HepG2 (cell line): ENCODE data around the gene SMLR1. TPM values are rescaled to one million over a fixed set of nuclear protein-coding genes. Genes with fewer than 3 reads are reported as not detected.

Experiments
- CBX5 ChIP-seq: sonication (generic); formaldehyde crosslinking; IDR thresholded peaks from 2 replicates; pipeline ENCODE4 v1.4.0; 2020; ENCODE audit warnings: missing genetic modification reagents, borderline replicate concordance
- ESRRA ChIP-seq: sonication (generic); formaldehyde crosslinking; IDR thresholded peaks from 2 replicates; pipeline ENCODE4 v1.5.1; 2020; ENCODE audit warnings: mild to moderate bottlenecking, low read depth, missing genetic modification reagents
- FOXO1 ChIP-seq: sonication (generic); formaldehyde crosslinking; IDR thresholded peaks from 2 replicates; pipeline ENCODE4 v1.4.0; 2020; ENCODE audit warnings: missing genetic modification reagents
- HOXA5 ChIP-seq: sonication (generic); formaldehyde crosslinking; IDR thresholded peaks from 2 replicates; pipeline ENCODE4 v1.4.0; 2020; ENCODE audit warnings: missing genetic modification reagents
- MIER3 ChIP-seq: IDR thresholded peaks from 2 replicates; pipeline ENCODE4 v1.6.1; 2016; ENCODE audit warnings: missing compliant biosample characterization, borderline replicate concordance
- NBN ChIP-seq: fragments of 450-650 bp; conservative IDR thresholded peaks from 2 replicates; pipeline ENCODE4 v1.6.1; 2017
- NPAS2 ChIP-seq: sonication (generic); formaldehyde crosslinking; IDR thresholded peaks from 2 replicates; pipeline ENCODE4 v1.8.0; 2022; ENCODE audit warnings: mild to moderate bottlenecking, missing genetic modification reagents, borderline replicate concordance
- PRMT3 ChIP-seq: sonication (generic); formaldehyde crosslinking; IDR thresholded peaks from 2 replicates; pipeline ENCODE4 v1.8.1; 2022; ENCODE audit warnings: low read depth, mild to moderate bottlenecking, moderate library complexity, missing genetic modification reagents, borderline replicate concordance
- RXRA ChIP-seq: sonication (generic); formaldehyde crosslinking; IDR thresholded peaks from 2 replicates; pipeline ENCODE4 v1.5.1; 2020; ENCODE audit warnings: missing genetic modification reagents
- SAFB2 ChIP-seq: sonication (generic); formaldehyde crosslinking; IDR thresholded peaks from 2 replicates; pipeline ENCODE4 v1.5.1; 2020; ENCODE audit warnings: missing genetic modification reagents, low read depth, mild to moderate bottlenecking, borderline replicate concordance
- SKI ChIP-seq: fragments of 450-650 bp; IDR thresholded peaks from one replicate; pipeline ENCODE4 v1.6.1; 2018; ENCODE audit warnings: mild to moderate bottlenecking; ENCODE audit not compliant: partially characterized antibody
- SNRNP70 ChIP-seq: fragments of 200-400 bp; formaldehyde crosslinking; IDR thresholded peaks from 2 replicates; pipeline ENCODE4 v1.6.1; 2017; ENCODE audit warnings: mild to moderate bottlenecking, low read depth, low read length, moderate library complexity
- ZNF205 ChIP-seq: IDR thresholded peaks from 2 replicates; pipeline ENCODE4 v1.6.1; 2018; ENCODE audit warnings: missing biosample characterization, missing genetic modification reagents
- ZNF251 ChIP-seq: sonication (generic); formaldehyde crosslinking; IDR thresholded peaks from 2 replicates; pipeline ENCODE4 v1.9.0; 2021; ENCODE audit warnings: mild to moderate bottlenecking, missing genetic modification reagents
- ZNF484 ChIP-seq: sonication (generic); formaldehyde crosslinking; IDR thresholded peaks from 2 replicates; pipeline ENCODE4 v1.5.1; 2020; ENCODE audit warnings: mild to moderate bottlenecking, low read depth, missing genetic modification reagents, borderline replicate concordance
- ZNF530 ChIP-seq: sonication (generic); formaldehyde crosslinking; IDR thresholded peaks from 2 replicates; pipeline ENCODE4 v1.5.0; 2020; ENCODE audit warnings: low read depth, mild to moderate bottlenecking, missing genetic modification reagents
- ZNF598 ChIP-seq: sonication (generic); formaldehyde crosslinking; IDR thresholded peaks from 2 replicates; pipeline ENCODE4 v1.5.1; 2020; ENCODE audit warnings: mild to moderate bottlenecking, missing genetic modification reagents, borderline replicate concordance
- polyA plus RNA-seq, 8 experiments: library from polyadenylated mRNA; depleted of rRNA in 3 of 8; stranded (reverse) in 7 of 8; unstranded in 1 of 8; fragments of >200 nt; fragmentation: Illumina TruSeq in 4 of 8; extraction: Trizol in 4 of 8; gene quantifications; 2 replicates each; pipeline versions ENCODE4 v1.2.1 to v1.2.3, GENCODE V29; 2011 to 2016; ENCODE audit warnings: low read depth in 4 of 8, missing spikeins in 1 of 8, mixed read lengths in 1 of 8; ENCODE audit not compliant: insufficient read depth in 1 of 8
- total RNA-seq, 5 experiments: library from RNA; depleted of rRNA; stranded (reverse); fragments of >200 nt; fragmentation: Illumina TruSeq; extraction: Trizol; gene quantifications; 2 replicates each; pipeline ENCODE4 v1.2.3, GENCODE V29; 2016; ENCODE audit warnings: low read depth in 1 of 5
- TF ChIP-seq, protein P1 (sequence below): sonication (generic); formaldehyde crosslinking; IDR thresholded peaks from 2 replicates; pipeline ENCODE4 v1.4.0; 2020; ENCODE audit warnings: missing genetic modification reagents, mild to moderate bottlenecking, borderline replicate concordance
- TF ChIP-seq, protein P2 (sequence below): sonication (generic); formaldehyde crosslinking; IDR thresholded peaks from 2 replicates; pipeline ENCODE4 v1.4.0; 2020; ENCODE audit warnings: mild to moderate bottlenecking, missing genetic modification reagents, borderline replicate concordance
- TF ChIP-seq, protein P3 (sequence below): sonication (generic); formaldehyde crosslinking; IDR thresholded peaks from 2 replicates; pipeline ENCODE4 v1.5.0; 2020; ENCODE audit warnings: missing genetic modification reagents

The SMLR1 gene
- total and polyA plus RNA-seq, 2 of the 13 experiments (the other 11 are each of a cell fraction or from before 2014, with no cell fraction given): 41.8 to 104 TPM

- TF ChIP-seq MIER3 (peak; percentile 15; the same call in 1 of the 2 replicates), HOXA5 (CRISPR knock-in tag) (peak; percentile 58; the same call in 1 of the 2 replicates), FOXO1 (peak; percentile 89), RXRA (CRISPR knock-in tag) (peak; percentile 43; the same call in 1 of the 2 replicates), ZNF205 (no peak; the same call in 1 of the 2 replicates), ESRRA (CRISPR knock-in tag) (0 out of 2 replicates have a peak, but pooled peaks have one; percentile 41), SNRNP70 (no peak), SKI (no peak), ZNF530 (CRISPR knock-in tag) (no peak), PRMT3 (CRISPR knock-in tag) (0 out of 2 replicates have a peak, but pooled peaks have one; percentile 81), NBN (no peak), ZNF251 (CRISPR knock-in tag) (no peak), NPAS2 (no peak), ZNF484 (CRISPR knock-in tag) (no peak), CBX5 (CRISPR knock-in tag) (0 out of 2 replicates have a peak, but pooled peaks have one; percentile 50), SAFB2 (CRISPR knock-in tag) (no peak), ZNF598 (no peak; the same call in 1 of the 2 replicates)
- TF ChIP-seq, protein P1, sequence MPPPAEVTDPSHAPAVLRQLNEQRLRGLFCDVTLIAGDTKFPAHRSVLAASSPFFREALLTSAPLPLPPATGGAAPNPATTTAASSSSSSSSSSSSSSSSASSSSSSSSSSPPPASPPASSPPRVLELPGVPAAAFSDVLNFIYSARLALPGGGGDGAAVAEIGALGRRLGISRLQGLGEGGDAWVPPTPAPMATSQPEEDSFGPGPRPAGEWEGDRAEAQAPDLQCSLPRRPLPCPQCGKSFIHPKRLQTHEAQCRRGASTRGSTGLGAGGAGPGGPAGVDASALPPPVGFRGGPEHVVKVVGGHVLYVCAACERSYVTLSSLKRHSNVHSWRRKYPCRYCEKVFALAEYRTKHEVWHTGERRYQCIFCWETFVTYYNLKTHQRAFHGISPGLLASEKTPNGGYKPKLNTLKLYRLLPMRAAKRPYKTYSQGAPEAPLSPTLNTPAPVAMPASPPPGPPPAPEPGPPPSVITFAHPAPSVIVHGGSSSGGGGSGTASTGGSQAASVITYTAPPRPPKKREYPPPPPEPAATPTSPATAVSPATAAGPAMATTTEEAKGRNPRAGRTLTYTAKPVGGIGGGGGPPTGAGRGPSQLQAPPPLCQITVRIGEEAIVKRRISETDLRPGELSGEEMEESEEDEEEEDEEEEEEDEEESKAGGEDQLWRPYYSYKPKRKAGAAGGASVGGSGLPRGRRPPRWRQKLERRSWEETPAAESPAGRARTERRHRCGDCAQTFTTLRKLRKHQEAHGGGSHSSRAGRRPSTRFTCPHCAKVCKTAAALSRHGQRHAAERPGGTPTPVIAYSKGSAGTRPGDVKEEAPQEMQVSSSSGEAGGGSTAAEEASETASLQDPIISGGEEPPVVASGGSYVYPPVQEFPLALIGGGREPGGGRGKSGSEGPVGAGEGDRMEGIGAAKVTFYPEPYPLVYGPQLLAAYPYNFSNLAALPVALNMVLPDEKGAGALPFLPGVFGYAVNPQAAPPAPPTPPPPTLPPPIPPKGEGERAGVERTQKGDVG: no peak
- TF ChIP-seq, protein P2, sequence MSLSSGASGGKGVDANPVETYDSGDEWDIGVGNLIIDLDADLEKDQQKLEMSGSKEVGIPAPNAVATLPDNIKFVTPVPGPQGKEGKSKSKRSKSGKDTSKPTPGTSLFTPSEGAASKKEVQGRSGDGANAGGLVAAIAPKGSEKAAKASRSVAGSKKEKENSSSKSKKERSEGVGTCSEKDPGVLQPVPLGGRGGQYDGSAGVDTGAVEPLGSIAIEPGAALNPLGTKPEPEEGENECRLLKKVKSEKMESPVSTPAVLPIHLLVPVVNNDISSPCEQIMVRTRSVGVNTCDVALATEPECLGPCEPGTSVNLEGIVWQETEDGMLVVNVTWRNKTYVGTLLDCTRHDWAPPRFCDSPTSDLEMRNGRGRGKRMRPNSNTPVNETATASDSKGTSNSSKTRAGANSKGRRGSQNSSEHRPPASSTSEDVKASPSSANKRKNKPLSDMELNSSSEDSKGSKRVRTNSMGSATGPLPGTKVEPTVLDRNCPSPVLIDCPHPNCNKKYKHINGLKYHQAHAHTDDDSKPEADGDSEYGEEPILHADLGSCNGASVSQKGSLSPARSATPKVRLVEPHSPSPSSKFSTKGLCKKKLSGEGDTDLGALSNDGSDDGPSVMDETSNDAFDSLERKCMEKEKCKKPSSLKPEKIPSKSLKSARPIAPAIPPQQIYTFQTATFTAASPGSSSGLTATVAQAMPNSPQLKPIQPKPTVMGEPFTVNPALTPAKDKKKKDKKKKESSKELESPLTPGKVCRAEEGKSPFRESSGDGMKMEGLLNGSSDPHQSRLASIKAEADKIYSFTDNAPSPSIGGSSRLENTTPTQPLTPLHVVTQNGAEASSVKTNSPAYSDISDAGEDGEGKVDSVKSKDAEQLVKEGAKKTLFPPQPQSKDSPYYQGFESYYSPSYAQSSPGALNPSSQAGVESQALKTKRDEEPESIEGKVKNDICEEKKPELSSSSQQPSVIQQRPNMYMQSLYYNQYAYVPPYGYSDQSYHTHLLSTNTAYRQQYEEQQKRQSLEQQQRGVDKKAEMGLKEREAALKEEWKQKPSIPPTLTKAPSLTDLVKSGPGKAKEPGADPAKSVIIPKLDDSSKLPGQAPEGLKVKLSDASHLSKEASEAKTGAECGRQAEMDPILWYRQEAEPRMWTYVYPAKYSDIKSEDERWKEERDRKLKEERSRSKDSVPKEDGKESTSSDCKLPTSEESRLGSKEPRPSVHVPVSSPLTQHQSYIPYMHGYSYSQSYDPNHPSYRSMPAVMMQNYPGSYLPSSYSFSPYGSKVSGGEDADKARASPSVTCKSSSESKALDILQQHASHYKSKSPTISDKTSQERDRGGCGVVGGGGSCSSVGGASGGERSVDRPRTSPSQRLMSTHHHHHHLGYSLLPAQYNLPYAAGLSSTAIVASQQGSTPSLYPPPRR (CRISPR knock-in tag): peak; percentile 86
- TF ChIP-seq, protein P3, sequence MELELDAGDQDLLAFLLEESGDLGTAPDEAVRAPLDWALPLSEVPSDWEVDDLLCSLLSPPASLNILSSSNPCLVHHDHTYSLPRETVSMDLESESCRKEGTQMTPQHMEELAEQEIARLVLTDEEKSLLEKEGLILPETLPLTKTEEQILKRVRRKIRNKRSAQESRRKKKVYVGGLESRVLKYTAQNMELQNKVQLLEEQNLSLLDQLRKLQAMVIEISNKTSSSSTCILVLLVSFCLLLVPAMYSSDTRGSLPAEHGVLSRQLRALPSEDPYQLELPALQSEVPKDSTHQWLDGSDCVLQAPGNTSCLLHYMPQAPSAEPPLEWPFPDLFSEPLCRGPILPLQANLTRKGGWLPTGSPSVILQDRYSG: 0 out of 2 replicates have a peak, but pooled peaks have one; percentile 61
These were observed at the start of gene SMLR1 (continued) for GRCh38 chr6:130827247-130828149.
